H9 (cell line): ENCODE measurements around the gene CALN1. TPM values are rescaled to one million over a fixed set of nuclear protein-coding genes. Genes with fewer than 3 reads are reported as not detected.

Experiments used
- DNase-seq: peaks from one replicate; pipeline ENCODE4 v3.0.0-alpha.2; 2017
- H2AFZ ChIP-seq: one replicate; pipeline ENCODE4 v1.6.1; 2013; ENCODE audit warnings: mild to moderate bottlenecking, low read length, control low read depth, moderate library complexity
- H2AK5ac ChIP-seq: 2 replicates; pipeline ENCODE4 v1.6.1; 2013; ENCODE audit warnings: low read length, control low read depth, mixed read lengths; ENCODE audit not compliant: insufficient read length
- H2BK120ac ChIP-seq: one replicate; pipeline ENCODE4 v1.6.1; 2013; ENCODE audit warnings: low read depth, mild to moderate bottlenecking, low read length, control low read depth, inconsistent platforms; ENCODE audit not compliant: poor library complexity, severe bottlenecking
- H2BK12ac ChIP-seq: 2 replicates; pipeline ENCODE4 v1.6.1; 2013; ENCODE audit warnings: low read length, control low read depth, mixed read lengths, low read depth; ENCODE audit not compliant: insufficient read length
- H2BK15ac ChIP-seq: 2 replicates; pipeline ENCODE4 v1.6.1; 2013; ENCODE audit warnings: low read depth, low read length, control low read depth
- H2BK20ac ChIP-seq: one replicate; pipeline ENCODE4 v1.6.1; 2013; ENCODE audit warnings: low read depth, mild to moderate bottlenecking, low read length, control low read depth, inconsistent platforms; ENCODE audit not compliant: poor library complexity, severe bottlenecking
- H2BK5ac ChIP-seq: 2 replicates; pipeline ENCODE4 v1.6.1; 2013; ENCODE audit warnings: low read length, control low read depth, mixed read lengths; ENCODE audit not compliant: insufficient read length
- H3K14ac ChIP-seq: 2 replicates; pipeline ENCODE4 v1.6.1; 2013; ENCODE audit warnings: low read length, control low read depth; ENCODE audit not compliant: insufficient read depth
- H3K18ac ChIP-seq: 2 replicates; pipeline ENCODE4 v1.6.1; 2013; ENCODE audit warnings: low read depth, mild to moderate bottlenecking, mixed read lengths, low read length, control low read depth; ENCODE audit not compliant: insufficient read length
- H3K23ac ChIP-seq: 2 replicates; pipeline ENCODE4 v1.6.1; 2013; ENCODE audit warnings: low read length, control low read depth, mixed read lengths, low read depth; ENCODE audit not compliant: insufficient read length
- H3K23me2 ChIP-seq: 2 replicates; pipeline ENCODE4 v1.6.1; 2013; ENCODE audit warnings: low read depth, mild to moderate bottlenecking, mixed read lengths, low read length, control low read depth; ENCODE audit not compliant: insufficient read length, poor library complexity, severe bottlenecking
- H3K27ac ChIP-seq: 2 replicates; pipeline ENCODE4 v1.5.1; 2013; ENCODE audit warnings: low read length, control low read depth, mixed read lengths, low read depth; ENCODE audit not compliant: insufficient read length
- H3K27me3 ChIP-seq: 2 replicates; pipeline ENCODE4 v1.6.1; 2013; ENCODE audit warnings: low read length, control low read depth, inconsistent platforms; ENCODE audit not compliant: insufficient read depth
- H3K4ac ChIP-seq: 2 replicates; pipeline ENCODE4 v1.6.1; 2013; ENCODE audit warnings: low read depth, mild to moderate bottlenecking, control low read depth, inconsistent platforms, low read length, moderate library complexity
- H3K4me1 ChIP-seq: 2 replicates; pipeline ENCODE4 v1.6.1; 2013; ENCODE audit warnings: low read length, control low read depth, inconsistent platforms; ENCODE audit not compliant: insufficient read depth
- H3K4me2 ChIP-seq: 2 replicates; pipeline ENCODE4 v1.6.1; 2013; ENCODE audit warnings: low read length, control low read depth, mixed read lengths; ENCODE audit not compliant: insufficient read length, insufficient read depth
- H3K56ac ChIP-seq: 2 replicates; pipeline ENCODE4 v1.6.1; 2013; ENCODE audit warnings: low read depth, mild to moderate bottlenecking, mixed read lengths, low read length, control low read depth; ENCODE audit not compliant: insufficient read length
- H3K79me1 ChIP-seq: 2 replicates; pipeline ENCODE4 v1.6.1; 2013; ENCODE audit warnings: low read depth, mild to moderate bottlenecking, moderate library complexity, low read length, control low read depth, inconsistent platforms; ENCODE audit not compliant: insufficient read depth, poor library complexity, severe bottlenecking
- H3K79me2 ChIP-seq: 2 replicates; pipeline ENCODE4 v1.6.1; 2013; ENCODE audit warnings: low read length, control low read depth, inconsistent platforms; ENCODE audit not compliant: insufficient read depth
- H3K9ac ChIP-seq: 2 replicates; pipeline ENCODE4 v1.6.1; 2013; ENCODE audit warnings: low read length, control low read depth, mixed read lengths; ENCODE audit not compliant: insufficient read length; ENCODE audit errors: extremely low read depth
- H3K9me3 ChIP-seq: one replicate; pipeline ENCODE4 v1.6.1; 2013; ENCODE audit warnings: low read depth, low read length, inconsistent platforms; ENCODE audit not compliant: control insufficient read depth
- H3T11ph ChIP-seq: one replicate; pipeline ENCODE4 v1.6.1; 2013; ENCODE audit warnings: mild to moderate bottlenecking, low read length, control low read depth, inconsistent platforms
- H4K20me1 ChIP-seq: one replicate; pipeline ENCODE4 v1.6.1; 2013; ENCODE audit not compliant: control insufficient read depth, insufficient read length, insufficient read depth
- H4K5ac ChIP-seq: 2 replicates; pipeline ENCODE4 v1.6.1; 2013; ENCODE audit warnings: low read depth, mild to moderate bottlenecking, mixed read lengths, low read length, control low read depth; ENCODE audit not compliant: insufficient read length
- H4K8ac ChIP-seq: replicated peaks from 2 replicates; pipeline ENCODE4 v1.6.1; 2013; ENCODE audit warnings: low read length, control low read depth, mixed read lengths, low read depth; ENCODE audit not compliant: insufficient read length
- H4K91ac ChIP-seq: 2 replicates; pipeline ENCODE4 v1.6.1; 2013; ENCODE audit warnings: low read depth, mild to moderate bottlenecking, moderate library complexity, mixed read lengths, low read length, control low read depth; ENCODE audit not compliant: insufficient read length
- H3K27ac Mint-ChIP-seq, 3 experiments: 2 replicates in 2 of 3; 3 replicates in 1 of 3; pipeline ENCODE4 v1.8.0; 2020 to 2021; ENCODE audit warnings: mixed read lengths in 3 of 3, mild to moderate bottlenecking in 1 of 3, moderate library complexity in 1 of 3
- H3K27me3 Mint-ChIP-seq: 2 replicates; pipeline ENCODE4 v1.8.0; 2021; ENCODE audit warnings: low read depth, mild to moderate bottlenecking, moderate library complexity, mixed read lengths
- H3K36me3 Mint-ChIP-seq, 3 experiments: 2 replicates in 2 of 3; 3 replicates in 1 of 3; pipeline ENCODE4 v1.8.0; 2020 to 2021; ENCODE audit warnings: low read depth in 3 of 3, mixed read lengths in 3 of 3; ENCODE audit not compliant: insufficient read depth in 1 of 3
- H3K4me1 Mint-ChIP-seq, 2 experiments: 2 replicates each; pipeline ENCODE4 v1.8.0; 2020; ENCODE audit warnings: mixed read lengths in 2 of 2
- H3K4me3 Mint-ChIP-seq, 2 experiments: 2 replicates in 1 of 2; 3 replicates in 1 of 2; pipeline ENCODE4 v1.8.0; 2020 to 2021; ENCODE audit warnings: mild to moderate bottlenecking in 2 of 2, mixed read lengths in 2 of 2, moderate library complexity in 1 of 2
- H3K9me3 Mint-ChIP-seq, 2 experiments: 2 replicates in 1 of 2; 3 replicates in 1 of 2; pipeline ENCODE4 v1.8.0; 2020; ENCODE audit warnings: mild to moderate bottlenecking in 2 of 2, mixed read lengths in 2 of 2, moderate library complexity in 1 of 2
- CTCF ChIP-seq: fragments of 200-600 bp; sonication (generic); conservative IDR thresholded peaks from 3 replicates; pipeline ENCODE4 v1.8.0; 2021; ENCODE audit warnings: antibody characterized with exemption, mild to moderate bottlenecking
- WGBS: extraction: QIAGEN DNeasy Blood & Tissue Kit; methylation state at CpG from one replicate; pipeline ENCODE4 v1.1.7; 2013; ENCODE audit warnings: missing lambda C conversion rate, low lambda C conversion rate, mixed read lengths; ENCODE audit not compliant: insufficient read length; ENCODE audit errors: extremely low coverage; 5-methylcytosine and 5-hydroxymethylcytosine counted together
- total RNA-seq: library from RNA; stranded (reverse); gene quantifications from 2 replicates; pipeline ENCODE4 v1.2.1, GENCODE V29; 2021

CALN1 gene
- total RNA-seq, 1 experiment from 2014 or later, result 2.8 TPM

DNA sequence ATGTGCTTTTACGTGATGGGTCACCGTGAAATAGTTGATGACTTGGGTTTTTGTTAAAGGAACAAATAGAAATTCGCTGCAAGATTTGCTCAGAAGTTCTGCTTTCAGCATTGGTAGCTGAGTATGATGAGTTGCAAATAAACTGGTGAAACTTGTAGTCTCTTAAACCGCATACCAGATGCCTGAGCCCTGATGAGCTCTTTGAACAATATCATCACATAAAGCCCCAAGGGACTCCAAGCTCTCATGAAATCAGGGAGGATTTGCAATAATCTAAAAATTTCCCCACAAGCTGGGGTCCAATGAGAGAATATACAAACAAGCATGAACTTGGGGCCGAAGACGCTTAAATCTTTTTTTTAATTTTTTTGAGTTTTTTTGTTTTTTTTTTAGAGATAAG, 312.4 kb downstream of the CALN1 start:
- DNase-seq, result no peak
- no peak overlapping the region for H2AK5ac ChIP-seq
- H3K14ac ChIP-seq, result no peak overlapping the region
- no peak overlapping the region for H3K56ac ChIP-seq
- no peak overlapping the region for H2AFZ ChIP-seq
- H3K27ac ChIP-seq, result no peak overlapping the region
- no peaks in the 10 kb centered on the region for H3K27me3 Mint-ChIP-seq
- H3K79me1 ChIP-seq, result no peaks in the 10 kb centered on the region
- no peaks in the 10 kb centered on the region for H3K23me2 ChIP-seq
- no peak overlapping the region for H4K8ac ChIP-seq
- peaks cover 0 to 10% (median 6%) of the 10 kb centered on the region in 3 experiments; a peak in 4 of 7 replicates for H3K36me3 Mint-ChIP-seq
- H3K9me3 Mint-ChIP-seq, result no peaks in the 10 kb centered on the region; a peak in 1 of 5 replicates
- peaks cover 5 to 7% of the 10 kb centered on the region in 2 experiments for H3K4me1 Mint-ChIP-seq
- no peak overlapping the region for H3K9ac ChIP-seq
- no peak overlapping the region for H4K91ac ChIP-seq
- no peak overlapping the region for H3K4me2 ChIP-seq
- H3K27me3 ChIP-seq, result no peaks in the 10 kb centered on the region
- H3K79me2 ChIP-seq, result no peaks in the 10 kb centered on the region
- no peak overlapping the region for H2BK20ac ChIP-seq
- no peak overlapping the region for H3T11ph ChIP-seq
- TF ChIP-seq CTCF, result no peak
- H2BK120ac ChIP-seq, result no peak overlapping the region
- H3K4me1 ChIP-seq, result no peaks in the 10 kb centered on the region
- no peaks in the 10 kb centered on the region for H3K9me3 ChIP-seq
- no peak overlapping the region for H2BK5ac ChIP-seq
- H3K18ac ChIP-seq, result no peak overlapping the region
- no peaks in the 10 kb centered on the region for H4K20me1 ChIP-seq
- no peak overlapping the region for H2BK15ac ChIP-seq
- no CpG with 5 or more reads among the region's 6 CpGs for WGBS
- no peak overlapping the region for H3K4ac ChIP-seq
- no peak overlapping the region for H4K5ac ChIP-seq
- H2BK12ac ChIP-seq, result no peak overlapping the region
- H3K4me3 Mint-ChIP-seq, result no peak overlapping the region
- H3K23ac ChIP-seq, result no peak overlapping the region
- no peak overlapping the region for H3K27ac Mint-ChIP-seq
